Right atrium auricular region (tissue), 2 donors: Measurements from ENCODE around the gene LTBP4. TPM values are rescaled to one million over a fixed set of nuclear protein-coding genes. Genes with fewer than 3 reads are reported as not detected.

Source experiments
- DNase-seq: peaks from one replicate; pipeline ENCODE4 v3.0.0-alpha.2; 2019; ENCODE audit warnings: low spot score
- H3K27ac ChIP-seq, 2 donors: fragments of 200-600 bp; sonication (generic); 1 replicate in 1 of 2; 2 replicates in 1 of 2; pipeline ENCODE4 v1.5.1; 2016 to 2019
- H3K27me3 ChIP-seq, 2 donors: fragments of 200-600 bp; sonication (generic); one replicate each; pipeline versions ENCODE4 v1.5.1 to v1.6.0; 2017 to 2019
- H3K36me3 ChIP-seq: fragments of 200-600 bp; sonication (generic); one replicate; pipeline ENCODE4 v1.5.1; 2016
- H3K4me1 ChIP-seq, 2 donors: fragments of 200-600 bp; sonication (generic); one replicate each; pipeline versions ENCODE4 v1.5.1 to v1.6.0; 2017 to 2019
- H3K4me3 ChIP-seq, 2 donors: fragments of 200-600 bp; sonication (generic); 1 replicate in 1 of 2; 2 replicates in 1 of 2; pipeline ENCODE4 v1.5.1; 2017 to 2019; ENCODE audit warnings: mild to moderate bottlenecking in 1 of 2, moderate library complexity in 1 of 2
- H3K9me3 ChIP-seq, 2 donors: fragments of 200-600 bp; sonication (generic); one replicate each; pipeline ENCODE4 v1.5.1; 2019
- total RNA-seq, 2 donors: library from RNA; depleted of rRNA; stranded (reverse); fragments of >200 nt; gene quantifications; one replicate each; pipeline ENCODE4 v1.1.0, GENCODE V29; 2016
- TF ChIP-seq, protein P1 (sequence below), 2 donors: fragments of 200-600 bp; sonication (generic); IDR thresholded peaks; one replicate each; pipeline ENCODE4 v1.5.1; 2019; ENCODE audit warnings: antibody characterized with exemption in 2 of 2

The LTBP4 gene
- total RNA-seq, 2 donors from 2014 or later: 152 to 257 TPM

DNA sequence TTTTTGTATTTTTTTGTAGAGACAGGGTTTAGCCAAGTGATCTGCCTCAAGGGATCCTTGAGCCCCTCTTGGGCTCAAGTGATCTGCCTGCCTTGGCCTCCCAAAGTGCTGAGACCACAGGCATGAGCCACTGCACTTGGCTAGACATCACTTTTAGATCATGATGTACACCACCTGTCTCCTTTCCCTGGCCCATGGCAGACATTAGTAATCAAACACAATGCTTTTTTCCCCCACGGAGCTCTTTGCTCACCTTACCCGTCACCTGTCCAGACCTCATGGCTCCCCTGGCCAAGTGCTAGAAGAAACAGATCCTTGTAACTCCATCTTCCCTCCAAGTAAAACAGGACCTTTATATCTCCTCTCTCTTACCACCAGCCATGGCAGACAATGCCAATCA is 70.9 kb downstream of the LTBP4 start:
- DNase-seq: no peak
- peaks cover 88% of the 10 kb centered on the region for H3K36me3 ChIP-seq
- H3K27ac ChIP-seq: peak overlapping the region; percentile 52 to 70
- no peaks in the 10 kb centered on the region for H3K4me1 ChIP-seq
- H3K9me3 ChIP-seq: no peaks in the 10 kb centered on the region
- no peaks in the 10 kb centered on the region for H3K27me3 ChIP-seq
- no peak overlapping the region for H3K4me3 ChIP-seq
- TF ChIP-seq, protein P1, sequence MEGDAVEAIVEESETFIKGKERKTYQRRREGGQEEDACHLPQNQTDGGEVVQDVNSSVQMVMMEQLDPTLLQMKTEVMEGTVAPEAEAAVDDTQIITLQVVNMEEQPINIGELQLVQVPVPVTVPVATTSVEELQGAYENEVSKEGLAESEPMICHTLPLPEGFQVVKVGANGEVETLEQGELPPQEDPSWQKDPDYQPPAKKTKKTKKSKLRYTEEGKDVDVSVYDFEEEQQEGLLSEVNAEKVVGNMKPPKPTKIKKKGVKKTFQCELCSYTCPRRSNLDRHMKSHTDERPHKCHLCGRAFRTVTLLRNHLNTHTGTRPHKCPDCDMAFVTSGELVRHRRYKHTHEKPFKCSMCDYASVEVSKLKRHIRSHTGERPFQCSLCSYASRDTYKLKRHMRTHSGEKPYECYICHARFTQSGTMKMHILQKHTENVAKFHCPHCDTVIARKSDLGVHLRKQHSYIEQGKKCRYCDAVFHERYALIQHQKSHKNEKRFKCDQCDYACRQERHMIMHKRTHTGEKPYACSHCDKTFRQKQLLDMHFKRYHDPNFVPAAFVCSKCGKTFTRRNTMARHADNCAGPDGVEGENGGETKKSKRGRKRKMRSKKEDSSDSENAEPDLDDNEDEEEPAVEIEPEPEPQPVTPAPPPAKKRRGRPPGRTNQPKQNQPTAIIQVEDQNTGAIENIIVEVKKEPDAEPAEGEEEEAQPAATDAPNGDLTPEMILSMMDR (IDR thresholded peaks at IDR 0.05): no peak

DNA sequence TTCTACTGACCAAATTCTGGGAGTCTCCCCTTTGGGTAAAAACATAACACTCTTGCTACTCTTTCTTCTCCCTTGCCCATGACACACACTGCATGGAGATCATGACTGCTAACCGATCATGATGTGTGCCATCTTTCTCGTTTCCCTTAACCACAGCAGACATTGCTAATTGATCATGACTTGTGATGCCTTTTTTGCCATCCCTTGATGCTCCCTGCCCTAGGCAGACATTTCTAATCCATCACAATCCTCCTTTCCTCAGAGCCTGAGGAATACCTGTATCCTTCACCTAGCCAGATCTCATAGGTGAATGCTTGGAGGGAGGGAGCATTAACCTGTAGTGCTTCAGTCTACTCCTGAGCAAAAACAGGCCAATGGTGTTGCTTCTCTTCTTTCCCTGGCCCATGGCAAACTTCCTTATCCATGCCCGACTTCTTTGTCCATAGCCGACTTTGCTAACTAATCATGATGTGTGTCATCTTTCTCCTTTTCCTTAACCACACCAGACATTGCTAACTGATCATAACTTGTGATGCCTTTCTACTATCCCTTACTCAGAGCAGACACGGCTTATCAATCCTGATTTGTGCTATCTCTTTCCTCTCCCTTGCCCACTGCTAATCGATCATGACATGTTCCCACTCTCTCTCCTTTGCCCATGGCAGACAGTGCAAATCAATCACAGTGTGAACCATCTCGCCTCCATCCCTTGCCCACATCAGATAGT is 71.6 kb downstream of the LTBP4 start:
- no peak overlapping the region for H3K4me3 ChIP-seq
- TF ChIP-seq, protein P1 (IDR thresholded peaks at IDR 0.05): no peak
- peaks cover 88% of the 10 kb centered on the region for H3K36me3 ChIP-seq
- no peaks in the 10 kb centered on the region for H3K9me3 ChIP-seq
- H3K27me3 ChIP-seq: no peaks in the 10 kb centered on the region
- H3K27ac ChIP-seq: peak overlapping the region in 1 of 2 donors; percentile 52
- H3K4me1 ChIP-seq: no peaks in the 10 kb centered on the region
- no peak for DNase-seq

DNA sequence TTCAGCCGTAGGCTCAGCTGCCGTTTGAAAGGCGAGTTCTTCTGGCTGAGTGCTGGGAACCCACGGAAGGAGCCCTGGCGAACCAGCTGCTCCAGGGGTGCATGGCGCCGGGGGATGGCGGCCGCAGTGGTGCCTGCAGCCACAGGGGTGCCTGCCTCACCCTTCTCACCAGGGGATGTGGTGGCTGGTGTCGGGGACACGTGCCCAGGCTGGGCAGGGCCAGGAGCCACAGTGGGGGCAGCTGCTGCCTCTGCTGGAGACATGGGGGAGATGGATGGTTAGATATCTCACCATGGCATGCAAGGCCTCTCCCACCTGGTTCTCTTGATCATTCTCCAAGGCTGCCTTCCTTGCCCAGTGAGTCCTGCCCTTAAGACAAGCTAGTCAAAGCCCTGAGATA is 72.2 kb downstream of the LTBP4 start:
- H3K4me1 ChIP-seq: no peaks in the 10 kb centered on the region
- TF ChIP-seq, protein P1 (IDR thresholded peaks at IDR 0.05): no peak
- peaks cover 89% of the 10 kb centered on the region for H3K36me3 ChIP-seq
- no peaks in the 10 kb centered on the region for H3K27me3 ChIP-seq
- no peak overlapping the region for H3K27ac ChIP-seq
- no peak for DNase-seq
- no peaks in the 10 kb centered on the region for H3K9me3 ChIP-seq
- no peak overlapping the region for H3K4me3 ChIP-seq

DNA sequence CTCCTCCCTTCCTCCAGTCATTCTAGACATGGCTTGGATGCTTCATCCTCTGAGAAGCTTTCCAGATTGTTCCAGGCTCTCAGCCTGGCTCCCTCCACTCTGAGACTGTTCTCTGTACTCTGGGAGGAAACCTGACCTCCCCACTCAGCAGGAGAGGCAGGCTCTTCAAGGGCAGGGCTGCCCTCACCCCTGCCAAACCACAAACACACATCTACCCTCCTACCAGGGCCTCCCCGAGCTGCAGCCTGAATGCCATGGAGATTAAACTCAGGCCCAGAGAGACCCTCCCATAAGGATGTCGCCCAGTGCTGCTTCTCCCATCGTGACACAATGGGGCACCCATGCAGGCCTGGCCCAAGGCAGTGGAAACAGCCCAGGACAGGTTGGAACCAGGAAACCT is 73.1 kb downstream of the LTBP4 start:
- no peak for DNase-seq
- Histone ChIP-seq H3K36me3 (peaks cover 89% of the 10 kb centered on the region), H3K27ac (no peak overlapping the region), H3K4me3 (no peak overlapping the region), H3K27me3 (no peaks in the 10 kb centered on the region), H3K4me1 (no peaks in the 10 kb centered on the region), H3K9me3 (no peaks in the 10 kb centered on the region)
- TF ChIP-seq, protein P1 (IDR thresholded peaks at IDR 0.05): no peak

DNA sequence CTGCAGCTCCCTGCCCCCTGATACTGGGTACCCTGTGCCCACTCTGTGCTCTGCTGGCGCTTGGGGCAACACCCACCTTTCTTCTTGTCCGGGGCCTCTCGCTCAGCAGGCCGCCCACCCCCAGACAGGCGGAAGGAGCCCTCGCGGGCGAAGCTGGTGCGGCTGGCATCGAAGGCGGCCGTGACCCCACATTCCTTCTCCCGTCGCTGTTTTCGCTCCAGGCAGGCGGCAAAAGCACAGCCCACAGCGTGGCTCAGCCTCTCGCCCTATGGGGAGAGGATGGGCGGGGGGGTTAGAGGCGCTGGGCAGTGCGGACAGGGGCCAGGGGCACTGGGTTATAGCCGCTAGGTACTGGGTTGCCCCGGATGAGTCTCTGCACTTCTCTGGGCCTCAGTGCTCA is 76.0 kb downstream of the LTBP4 start:
- Histone ChIP-seq H3K4me3 (no peak overlapping the region), H3K36me3 (peaks cover 82% of the 10 kb centered on the region), H3K27ac (no peak overlapping the region), H3K4me1 (no peaks in the 10 kb centered on the region), H3K27me3 (no peaks in the 10 kb centered on the region), H3K9me3 (no peaks in the 10 kb centered on the region)
- TF ChIP-seq, protein P1 (IDR thresholded peaks at IDR 0.05): no peak
- DNase-seq: no peak

Other genes starting within 250 kb of the LTBP4 start
- gene HIPK4, start 211.2 kb upstream of the LTBP4 start, total RNA-seq: 1 to 10 TPM in 1 of 2 donors, not detected in 1; 1.0 TPM
- 1 to 10 TPM; 4.8 to 5.1 TPM for gene PRX, start 188.0 kb upstream of the LTBP4 start, total RNA-seq
- gene SERTAD1, start 175.4 kb upstream of the LTBP4 start, total RNA-seq: 10 to 100 TPM; 12.7 to 27.2 TPM
- 10 to 100 TPM; 19.2 to 25.4 TPM for gene SERTAD3, start 157.0 kb upstream of the LTBP4 start, total RNA-seq
- gene BLVRB, start 135.6 kb upstream of the LTBP4 start, total RNA-seq: 100 to 1,000 TPM; 123 to 199 TPM
- gene SPTBN4, start 134.4 kb upstream of the LTBP4 start, total RNA-seq: 1 to 10 TPM; 5.2 to 5.5 TPM
- 10 to 100 TPM; 15.8 to 35.6 TPM for gene SHKBP1, start 24.5 kb upstream of the LTBP4 start, total RNA-seq
- gene NUMBL, start 89.3 kb downstream of the LTBP4 start, total RNA-seq: 10 to 100 TPM; 11.2 to 28.1 TPM
- 10 to 100 TPM; 23.3 to 26.6 TPM for gene COQ8B, start 115.5 kb downstream of the LTBP4 start, total RNA-seq
- gene ITPKC, start 115.7 kb downstream of the LTBP4 start, total RNA-seq: 10 to 100 TPM; 15.2 to 15.6 TPM
- gene ACTMAP, start 149.1 kb downstream of the LTBP4 start, total RNA-seq: 1 to 10 TPM; 3.7 to 5.3 TPM
- gene SNRPA, start 149.8 kb downstream of the LTBP4 start, total RNA-seq: 10 to 100 TPM; 30.7 to 32.9 TPM
- 1 to 10 TPM in 1 of 2 donors, not detected in 1; 3.5 TPM for gene MIA, start 174.2 kb downstream of the LTBP4 start, total RNA-seq
- gene RAB4B, start 176.9 kb downstream of the LTBP4 start, total RNA-seq: 10 to 100 TPM; 14.6 to 23.6 TPM
- gene EGLN2, start 197.8 kb downstream of the LTBP4 start, total RNA-seq: 10 to 100 TPM; 41.7 to 61.3 TPM
- not detected for gene CYP2A6, start 249.1 kb downstream of the LTBP4 start, total RNA-seq